Heart right ventricle (tissue), 16 donors: ENCODE data around the gene TBCB. TPM values are rescaled to one million over a fixed set of nuclear protein-coding genes. Genes with fewer than 3 reads are reported as not detected.
A peak's percentile ranks its signal among the peaks of the same experiment; 100 is the strongest.
"Not testable (repeated sequence)": the region's sequence is repeated elsewhere in the genome, so short reads cannot be mapped to it uniquely, and the experiment has no call there.

ENCODE experiments used
- ATAC-seq, 8 donors: fragments of 200-7000 bp; cut with Tn5 transposase; one replicate each; pipeline ENCODE4 v1.9.1; 2020; ENCODE audit warnings: mild to moderate bottlenecking in 8 of 8, moderate library complexity in 8 of 8, moderate number of reproducible peaks in 1 of 8
- DNase-seq, 2 donors: peaks; one replicate each; pipeline ENCODE4 v3.0.0-alpha.2; 2020
- H3K27ac ChIP-seq, 10 donors: fragments of 200-600 bp; sonication (generic) in 2 of 10; one replicate each; pipeline versions ENCODE4 v1.5.0 to v1.8.0; 2020 to 2022; ENCODE audit warnings: mild to moderate bottlenecking in 3 of 10
- H3K27me3 ChIP-seq, 7 donors: fragments of 200-600 bp; one replicate each; pipeline ENCODE4 v1.8.0; 2021 to 2022; ENCODE audit warnings: mild to moderate bottlenecking in 2 of 7
- H3K36me3 ChIP-seq, 9 donors: fragments of 200-600 bp; sonication (generic) in 1 of 9; one replicate each; pipeline versions ENCODE4 v1.5.0 to v1.8.0; 2020 to 2022; ENCODE audit warnings: mild to moderate bottlenecking in 2 of 9
- H3K4me1 ChIP-seq, 9 donors: fragments of 200-600 bp; sonication (generic) in 1 of 9; one replicate each; pipeline versions ENCODE4 v1.5.0 to v1.8.0; 2020 to 2022; ENCODE audit warnings: mild to moderate bottlenecking in 4 of 9
- H3K4me3 ChIP-seq, 10 donors: fragments of 200-600 bp; sonication (generic) in 2 of 10; one replicate each; pipeline versions ENCODE4 v1.5.0 to v1.8.0; 2020 to 2022; ENCODE audit warnings: mild to moderate bottlenecking in 7 of 10, moderate library complexity in 2 of 10
- H3K9me3 ChIP-seq, 11 donors: fragments of 200-600 bp in 10 of 11; sonication (generic) in 2 of 11; one replicate each; pipeline versions ENCODE4 v1.5.0 to v1.8.0; 2013 to 2022; ENCODE audit warnings: mild to moderate bottlenecking in 2 of 11, control low read depth in 1 of 11, moderate library complexity in 1 of 11
- CTCF ChIP-seq, 9 donors: fragments of 200-600 bp; sonication (generic) in 2 of 9; IDR thresholded peaks; one replicate each; pipeline versions ENCODE4 v1.5.0 to v1.8.0; 2021 to 2022; ENCODE audit warnings: antibody characterized with exemption in 9 of 9, mild to moderate bottlenecking in 5 of 9, moderate library complexity in 1 of 9
- WGBS, 2 donors: extraction: QIAGEN DNeasy Blood & Tissue Kit; methylation state at CpG; one replicate each; pipeline ENCODE4 v1.1.7; 2013; ENCODE audit warnings: inconsistent platforms in 1 of 2; 5-methylcytosine and 5-hydroxymethylcytosine counted together
- intact Hi-C, 10 donors: fragments of 100-400 bp; cut with DNase I; formaldehyde crosslinking; loops; one replicate each; pipeline versions ENCODE4 v1.11.1 to v1.14.2; 2022
- long read RNA-seq, 3 donors: library from polyadenylated mRNA; unstranded; transcript quantifications; one replicate each; pipeline ENCODE4 v2.0.0, GENCODE V29; 2020 to 2021
- polyA plus RNA-seq, 2 donors: library from polyadenylated mRNA; stranded (reverse); fragments of 200-250 nt; gene quantifications; one replicate each; pipeline ENCODE4 v1.2.3, GENCODE V29; 2013
- total RNA-seq, 10 donors: library from RNA; stranded (reverse); fragmentation: NEBNext Ultra II Directional in 3 of 10; extraction: Animal tissue kit (Norgen Biotek cat#: 25700) in 3 of 10; gene quantifications; one replicate each; pipeline versions ENCODE4 v1.2.1 to v1.2.4, GENCODE V29; 2021 to 2023
- donor health status: Arrhythmogenic right ventricular cardiomyopathy.
- donor health status: ischemic (EF 13 %, LVEDD 7.1; RV severe dilation, severe dysfunction).
- donor health status: healthy with polysubstance abuse.
- donor health status: DM: no; HTN: yes; CAD: no.
- donor health status: DM: no; HTN: no; CAD: no.
- donor health status: ischemic (EF 25% LVEDD 6.9; RV normal size, moderate dysfunction).
- donor health status: ischemic (EF 25% LVEDD 5.7; RV mildly dilated, moderate dysfunction).
- donor health status: healthy.
- donor health status: DM: yes; HTN: yes; CAD: no.
- donor health status: Ischemic cardiomyopathy.
- donor health status: ischemic (EF 35%, LVEDD 5.7; RV mildly dilated, moderate dysfunction).
- donor health status: nonischemic (EF 11% LVEDD 7.7; RV severe dilation, severe dysfunction).
- donor health status: DM: yes; HTN: yes; CAD: no.
- donor health status: PGD.
- donor health status: ischemic (EF 29% LVEDD 5.4; RV normal size, mild dysfunction).
- donor health status: nonischemic (EF 23%, LVEDD 6.1; RV moderate dilation, normal function).

Gene TBCB
- total RNA-seq (100 to 1,000 TPM in 4 of 10 donors, 10 to 100 TPM in 6; 73.0 to 134 (median 97.3) TPM), polyA plus RNA-seq (100 to 1,000 TPM; 142 to 193 TPM)
- long read RNA-seq, donor 1, transcript TBCB-201 (6 exons, 1,473 nt): major isoform, 70 of 83 reads
- long read RNA-seq, donor 1, partial matches to known transcripts: 3 of 83 reads
- long read RNA-seq, donor 1, other reads (novel, unspliced or antisense): 10 of 83 reads
- long read RNA-seq, donor 2, transcript TBCB-201 (6 exons, 1,473 nt): major isoform, 77 of 102 reads
- long read RNA-seq, donor 2, partial matches to known transcripts: 1 of 102 reads
- long read RNA-seq, donor 2, other reads (novel, unspliced or antisense): 22 of 102 reads
- long read RNA-seq, donor 3, transcript TBCB-201 (6 exons, 1,473 nt): major isoform, 25 of 33 reads
- long read RNA-seq, donor 3, partial matches to known transcripts: 2 of 33 reads
- long read RNA-seq, donor 3, other reads (novel, unspliced or antisense): 4 of 33 reads

GRCh38 chr19:36115453-36116343 is at the start of gene TBCB:
Gene TBCB (plus strand): TSS chr19:36115468. CDS start chr19:36115561, 93 bp downstream.
- ATAC-seq: peak; percentile 34 to 70 (median 50)
- H3K9me3 ChIP-seq: no peaks in the 10 kb centered on the region
- peak within 1 kb of the TSS; percentile 71 to 90 (median 78) for H3K4me3 ChIP-seq
- H3K4me1 ChIP-seq: peaks cover 7 to 30% (median 24%) of the 10 kb centered on the region in 9 donors
- no peak for TF ChIP-seq CTCF (IDR thresholded peaks at IDR 0.05)
- intact Hi-C loops: loop anchor here in 7 of 10 donors (1.0 to 10.0 kb wide), 6 partner anchors 51 to 121 kb away; partner anchors contain the start of genes THAP8 (in 4 of the 7), WDR62 (in 4 of the 7), SDHAF1 (in 1 of the 7) and ZNF146 (in 1 of the 7)
- WGBS, 2 donors: 2 to 4% methylated on average over 43 to 59 of the region's 59 CpGs
- peak; percentile 83 to 87 for DNase-seq
- no peaks in the 10 kb centered on the region for H3K27me3 ChIP-seq
- H3K27ac ChIP-seq: peak within 1 kb of the TSS; percentile 41 to 93 (median 89)
- H3K36me3 ChIP-seq: peaks cover 0 to 73% (median 18%) of the 10 kb centered on the region in 9 donors

GRCh38 chr19:36067681-36068080 is 47.6 kb upstream of the TBCB start:
- no peaks in the 10 kb centered on the region for H3K27me3 ChIP-seq
- H3K4me1 ChIP-seq: peaks cover 0 to 9% (median 0%) of the 10 kb centered on the region in 9 donors
- ATAC-seq: no peak
- intact Hi-C loops: loop anchor here in 3 of 10 donors (5.0 to 10.0 kb wide), 3 partner anchors 35 to 107 kb away; partner anchors contain the start of genes OVOL3 (in 1 of the 3), POLR2I (in 1 of the 3) and TBCB (in 1 of the 3)
- H3K4me3 ChIP-seq: no peak overlapping the region
- no peak overlapping the region for H3K27ac ChIP-seq
- no peak for DNase-seq
- TF ChIP-seq CTCF (IDR thresholded peaks at IDR 0.05): no peak
- 96 to 97% methylated on average over 11 of the region's 11 CpGs for WGBS, 2 donors
- no peaks in the 10 kb centered on the region for H3K9me3 ChIP-seq
- peaks cover 0 to 39% (median 0%) of the 10 kb centered on the region in 9 donors for H3K36me3 ChIP-seq

GRCh38 chr19:36068810-36069499 is 46.3 kb upstream of the TBCB start:
- 97% methylated on average over 37 to 54 of the region's 57 CpGs for WGBS, 2 donors
- H3K4me1 ChIP-seq, H3K4me3 ChIP-seq, H3K27ac ChIP-seq, DNase-seq, H3K9me3 ChIP-seq, H3K27me3 ChIP-seq, ATAC-seq: not testable (repeated sequence)
- intact Hi-C loops: loop anchor here in 3 of 10 donors (5.0 to 10.0 kb wide), 3 partner anchors 33 to 106 kb away; partner anchors contain the start of genes OVOL3 (in 1 of the 3), POLR2I (in 1 of the 3) and TBCB (in 1 of the 3)
- H3K36me3 ChIP-seq: peaks cover 0 to 44% (median 0%) of the 10 kb centered on the region in 9 donors

- intact Hi-C loops: no loop called here
- DNase-seq: no peak
- Histone ChIP-seq H3K27me3 (no peaks in the 10 kb centered on the region), H3K9me3 (no peaks in the 10 kb centered on the region), H3K4me1 (peaks cover 0 to 9% (median 0%) of the 10 kb centered on the region in 9 donors), H3K36me3 (peaks cover 0 to 46% (median 0%) of the 10 kb centered on the region in 9 donors), H3K4me3 (no peak overlapping the region), H3K27ac (no peak overlapping the region)
- ATAC-seq: peak in 2 of 8 donors; percentile 15 to 44
- 68 to 82% methylated on average over 8 of the region's 8 CpGs for WGBS, 2 donors
- TF ChIP-seq CTCF (IDR thresholded peaks at IDR 0.05): no peak
Measured at GRCh38 chr19:36072081-36072480, 43.2 kb upstream of the TBCB start.
